Stimulated activated CD4-positive, alpha-beta T cell treated with anti-CD3 and anti-CD28 coated beads, TNF-alpha, amount 100 ng/mL, for 24 hours (primary cell): ENCODE data around the gene NT5DC1.
A peak's percentile ranks its signal among the peaks of the same experiment; 100 is the strongest.

Experiments used
- DNase-seq, 3 experiments: peaks; one replicate each; pipeline ENCODE4 v3.0.0-alpha.2; 2020; ENCODE audit warnings: low read depth in 3 of 3

Gene NT5DC1

DNA sequence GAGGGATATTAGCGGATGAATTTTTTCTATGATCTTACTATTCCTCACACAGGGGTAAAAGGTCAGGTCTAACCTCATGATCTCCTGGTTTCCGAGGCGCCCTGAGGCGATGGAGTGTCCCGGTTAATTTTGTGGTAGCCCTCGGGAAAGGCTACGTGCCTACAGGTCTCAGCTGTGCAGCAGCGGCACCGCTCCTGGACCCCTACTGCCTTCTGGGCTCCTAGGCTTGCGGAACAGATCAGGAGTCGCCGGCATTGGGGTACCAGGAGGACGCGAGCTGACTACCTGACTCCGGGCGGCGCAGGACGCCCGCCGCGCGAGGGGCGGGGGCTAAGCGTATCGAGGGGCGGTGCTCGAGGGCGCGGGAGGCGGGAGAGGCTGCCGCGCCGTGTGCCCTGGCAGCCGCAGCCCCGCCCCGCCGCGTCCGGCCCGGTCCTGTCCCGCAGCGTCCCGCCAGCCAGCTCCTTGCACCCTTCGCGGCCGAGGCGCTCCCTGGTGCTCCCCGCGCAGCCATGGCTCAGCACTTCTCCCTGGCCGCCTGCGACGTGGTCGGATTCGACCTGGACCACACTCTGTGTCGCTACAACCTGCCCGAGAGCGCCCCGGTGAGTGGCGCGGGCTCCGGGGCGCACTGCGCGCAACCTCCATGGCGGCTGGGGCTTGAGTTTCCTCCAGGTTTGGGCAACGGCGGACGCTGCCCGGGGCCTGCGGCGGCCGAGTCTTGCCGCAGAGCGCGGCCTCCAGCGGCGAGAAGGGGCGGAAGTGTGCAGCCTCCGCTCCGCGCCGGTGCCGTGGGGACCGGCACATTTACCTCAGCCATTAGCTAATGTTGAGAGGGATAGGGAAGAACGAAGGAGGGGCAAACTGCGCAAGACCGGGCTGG lies at the start of gene NT5DC1:
Gene NT5DC1, plus strand, starts transcription at position 435 of the 883 bp plus-strand sequence. Its CDS starts 78 bp downstream, at position 513.
- DNase-seq, result peak; percentile 68 to 85 (median 71)

- no peak for DNase-seq
Observed at GRCh38 chr6:116051244-116051643, 49.4 kb upstream of the NT5DC1 start.

DNA sequence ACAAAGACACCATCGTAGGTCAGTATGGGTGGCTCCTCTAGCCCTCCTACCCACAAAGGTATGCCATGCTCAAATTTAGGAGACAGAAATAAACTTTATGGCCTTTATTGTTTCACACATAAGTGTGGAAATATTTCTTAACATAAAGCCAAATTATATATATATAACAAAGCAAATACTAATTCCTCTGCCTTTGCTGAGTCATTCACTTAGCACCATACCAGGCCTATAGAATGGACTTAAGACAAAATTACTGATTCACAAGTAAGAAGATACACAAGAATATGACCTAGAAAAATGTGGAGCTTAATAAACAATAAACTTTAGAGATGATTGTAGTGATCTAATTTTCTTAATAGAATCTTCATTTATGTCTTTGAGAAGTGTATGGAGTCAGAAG lies 45.1 kb upstream of the NT5DC1 start:
- no peak for DNase-seq

DNA sequence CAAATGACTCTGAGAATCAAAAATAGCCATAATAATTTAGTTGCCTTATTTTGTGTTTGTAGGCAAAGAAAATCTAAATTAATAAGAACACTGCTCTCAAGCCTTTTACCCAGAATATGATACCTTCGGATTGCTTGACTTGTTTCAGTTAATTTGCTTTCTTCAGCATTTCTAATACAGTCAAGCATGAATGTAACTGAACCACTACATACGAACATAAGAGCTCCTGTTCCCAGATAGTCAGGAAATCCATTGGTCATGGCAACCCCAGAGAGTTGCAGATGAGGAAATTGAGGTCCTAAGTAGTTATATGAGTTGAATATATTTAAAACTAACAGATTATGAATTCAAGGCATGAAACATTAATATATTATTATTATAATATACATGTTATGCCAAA lies 42.9 kb upstream of the NT5DC1 start:
- no peak for DNase-seq

DNA sequence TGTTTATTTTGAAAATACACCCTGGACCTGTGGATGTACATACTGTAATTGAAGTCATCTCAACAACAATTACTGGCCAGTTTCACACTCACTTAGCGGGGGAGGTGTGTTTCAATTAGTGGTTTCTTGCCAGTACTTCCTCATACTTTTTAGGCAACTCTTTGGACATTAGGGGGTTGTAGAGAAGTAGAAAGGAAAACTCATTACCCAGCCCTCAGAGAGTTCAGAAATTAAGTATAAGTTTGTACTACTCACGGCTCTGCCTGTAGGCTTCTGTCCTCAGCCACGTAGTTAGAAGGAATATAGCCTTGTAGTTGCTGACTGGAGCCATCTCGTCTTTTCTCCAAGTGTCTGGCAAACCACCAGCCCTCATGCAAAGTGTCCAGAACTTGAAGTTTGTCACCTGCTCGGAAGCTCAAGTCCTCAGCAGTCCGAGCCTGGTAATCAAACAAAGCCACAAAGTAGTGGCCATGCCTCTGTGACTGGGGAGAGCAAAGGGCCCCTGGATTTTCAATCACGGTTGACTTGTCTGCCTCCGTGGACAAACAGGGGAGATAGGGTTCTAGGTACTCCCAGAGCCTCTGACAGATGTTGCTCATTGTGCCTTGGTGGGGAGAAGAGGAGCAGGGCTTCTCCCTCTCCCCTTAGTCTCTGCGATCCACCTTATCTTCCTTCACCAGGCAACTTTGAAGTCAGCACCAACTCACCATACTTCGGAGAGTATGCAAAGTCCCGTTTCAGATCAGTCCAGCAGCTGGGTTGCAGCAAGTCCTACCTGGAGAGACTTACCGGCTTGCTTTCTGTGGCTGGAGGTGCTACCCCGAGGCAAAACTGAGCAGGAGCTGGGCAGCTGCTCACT lies 40.7 kb upstream of the NT5DC1 start:
- DNase-seq, result no peak

- DNase-seq, result no peak
Observed at GRCh38 chr6:116060572-116061283, 39.9 kb upstream of the NT5DC1 start, which contains the start of gene FRK. Gene FRK (minus strand): TSS chr6:116060891. CDS start chr6:116060311, 580 bp downstream.

GRCh38 chr6:116062496-116062895 lies 38.2 kb upstream of the NT5DC1 start:
- no peak for DNase-seq

DNA sequence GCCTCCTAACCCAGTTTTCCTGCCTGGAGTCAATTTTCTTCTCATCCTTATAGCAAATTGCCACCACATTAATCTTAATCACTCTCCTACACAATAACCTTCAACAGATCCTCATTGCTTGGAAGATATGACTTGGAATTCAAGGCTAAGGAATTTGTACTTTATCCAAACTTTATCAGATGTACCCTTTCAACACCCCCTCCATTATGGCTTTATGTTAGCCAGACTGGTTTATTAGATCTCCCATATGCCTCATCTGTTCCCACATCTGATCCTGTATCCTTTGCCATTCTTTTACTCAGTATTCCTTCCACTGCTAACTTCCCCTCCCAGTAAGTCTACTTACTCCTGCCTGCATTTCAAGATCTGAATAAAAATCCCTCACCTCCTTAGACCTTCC lies 36.0 kb upstream of the NT5DC1 start:
- no peak for DNase-seq

- DNase-seq, result no peak
Observed at GRCh38 chr6:116066789-116067188, 33.9 kb upstream of the NT5DC1 start.

- DNase-seq, result no peak
Observed at GRCh38 chr6:116070101-116070500, 30.6 kb upstream of the NT5DC1 start.

DNA sequence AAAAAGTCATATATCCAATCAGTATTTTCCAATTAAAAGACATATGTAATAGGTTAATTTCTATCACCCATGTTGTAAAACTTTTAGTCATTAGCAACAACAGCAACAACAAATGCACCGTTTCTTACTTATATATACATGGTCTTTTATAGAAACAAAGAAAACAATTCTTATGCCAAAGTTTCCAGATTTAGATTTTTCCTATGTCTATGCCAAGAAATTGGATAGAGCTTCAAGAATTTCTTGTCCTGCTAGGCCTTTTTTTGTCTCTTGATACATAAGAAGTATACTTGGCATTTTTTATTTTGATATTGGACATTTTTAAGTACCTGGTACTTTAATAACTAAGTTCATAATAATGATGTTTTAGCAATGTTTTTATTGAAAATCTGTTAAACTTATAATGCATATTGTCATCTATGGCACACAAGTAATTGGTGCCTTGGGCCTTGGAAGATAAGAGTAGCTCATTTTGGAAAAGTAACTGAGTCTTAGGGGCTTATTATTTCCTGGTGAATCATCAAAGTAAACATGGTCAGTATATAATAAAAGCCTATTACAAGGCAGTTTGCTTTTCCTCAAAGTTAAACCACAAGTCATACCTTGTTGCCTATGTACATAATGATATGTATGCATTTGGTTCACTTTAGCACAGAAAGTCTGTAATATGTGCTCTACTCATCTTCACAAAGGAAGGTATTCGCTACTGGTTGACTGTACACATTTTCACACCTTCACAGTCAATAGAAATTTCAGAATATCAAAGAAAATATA lies 29.9 kb upstream of the NT5DC1 start:
- no peak for DNase-seq

DNA sequence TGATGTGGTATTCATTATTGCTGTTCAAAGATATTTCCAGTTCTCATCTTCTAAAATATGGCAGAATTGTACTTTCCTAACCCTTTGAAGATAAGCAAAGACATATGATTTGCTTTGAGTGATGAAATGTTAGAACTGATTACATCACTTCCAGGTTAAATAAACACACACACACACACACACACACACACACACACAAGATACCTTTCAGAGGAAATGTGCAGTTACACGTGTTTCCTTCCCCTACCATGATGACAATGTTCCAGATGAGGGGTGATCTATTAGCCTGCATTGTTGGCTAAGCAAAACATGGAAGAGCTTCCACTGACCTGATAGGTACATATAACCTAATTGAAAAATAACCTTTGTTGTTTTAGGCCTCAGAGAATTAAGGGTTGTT lies 28.3 kb upstream of the NT5DC1 start:
- no peak for DNase-seq

GRCh38 chr6:116073765-116074440 lies 26.8 kb upstream of the NT5DC1 start:
- no peak for DNase-seq

GRCh38 chr6:116074732-116075390 lies 25.8 kb upstream of the NT5DC1 start:
- no peak for DNase-seq

- no peak for DNase-seq
Observed at GRCh38 chr6:116078522-116078921, 22.1 kb upstream of the NT5DC1 start.

- no peak for DNase-seq
Observed at GRCh38 chr6:116078945-116079344, 21.7 kb upstream of the NT5DC1 start.

DNA sequence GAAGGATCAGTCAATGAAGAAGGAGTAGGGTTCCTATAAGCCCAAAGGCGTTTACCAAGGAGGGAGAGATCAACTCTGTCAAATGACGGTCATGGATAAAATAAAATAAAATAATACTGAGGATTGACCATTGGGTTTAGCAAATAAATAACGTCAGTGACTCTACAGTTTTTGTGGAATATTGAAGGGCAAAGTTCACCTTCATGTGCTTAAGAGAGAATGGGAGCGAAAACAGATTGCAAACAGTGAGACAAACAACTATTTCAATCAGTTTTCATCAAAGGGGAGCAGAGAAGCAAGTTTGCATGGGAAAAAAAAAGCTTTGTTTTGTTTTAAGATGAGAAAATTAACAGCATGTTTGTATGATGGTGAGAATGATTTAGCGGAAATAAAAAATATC lies 17.6 kb upstream of the NT5DC1 start:
- no peak for DNase-seq

DNA sequence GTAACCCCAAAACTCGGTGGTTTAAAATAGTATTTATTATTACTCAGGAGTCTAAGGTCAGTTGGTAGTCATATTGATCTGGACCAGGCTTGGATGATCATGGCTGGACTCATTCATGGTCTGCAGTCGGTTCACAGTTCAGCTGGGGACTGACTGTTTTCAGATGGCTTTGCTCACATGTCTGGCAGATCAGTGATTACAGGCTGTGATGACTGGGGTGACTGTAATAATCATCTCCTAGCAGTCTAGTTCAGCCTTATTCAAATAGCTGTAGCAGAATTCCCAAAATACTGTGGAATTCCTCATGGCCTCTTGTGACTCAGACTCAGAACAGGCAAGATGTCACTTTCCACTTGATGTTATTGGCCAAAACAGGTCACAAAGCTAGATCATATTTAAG lies 16.4 kb upstream of the NT5DC1 start:
- no peak for DNase-seq

DNA sequence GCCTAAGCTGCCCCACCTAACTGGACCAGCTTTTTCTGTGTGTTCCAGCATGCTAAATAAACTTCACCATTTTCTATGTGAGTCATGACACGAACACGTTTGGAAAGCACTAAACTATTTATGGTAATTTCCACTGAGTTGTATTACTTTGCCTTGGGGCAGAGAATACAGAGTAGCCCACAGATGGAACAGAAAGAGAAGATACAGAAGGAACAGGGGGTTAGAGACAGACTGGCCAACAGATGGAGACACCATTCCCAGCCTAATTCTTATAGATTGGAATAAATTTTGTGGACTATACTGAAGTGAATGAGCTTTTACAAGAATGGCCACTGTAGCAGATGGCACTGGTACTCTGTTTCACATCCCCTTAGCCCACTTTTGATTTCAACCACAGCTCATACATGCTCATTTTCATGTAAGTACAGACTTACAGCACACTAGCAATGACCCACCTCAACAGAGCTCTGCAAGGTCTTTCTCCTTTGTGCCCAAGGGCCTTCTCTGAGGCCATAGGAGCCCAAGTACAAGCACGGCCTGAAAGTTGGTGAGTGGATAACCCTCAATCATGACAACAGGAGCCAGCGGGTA lies 13.1 kb upstream of the NT5DC1 start:
- no peak for DNase-seq

DNA sequence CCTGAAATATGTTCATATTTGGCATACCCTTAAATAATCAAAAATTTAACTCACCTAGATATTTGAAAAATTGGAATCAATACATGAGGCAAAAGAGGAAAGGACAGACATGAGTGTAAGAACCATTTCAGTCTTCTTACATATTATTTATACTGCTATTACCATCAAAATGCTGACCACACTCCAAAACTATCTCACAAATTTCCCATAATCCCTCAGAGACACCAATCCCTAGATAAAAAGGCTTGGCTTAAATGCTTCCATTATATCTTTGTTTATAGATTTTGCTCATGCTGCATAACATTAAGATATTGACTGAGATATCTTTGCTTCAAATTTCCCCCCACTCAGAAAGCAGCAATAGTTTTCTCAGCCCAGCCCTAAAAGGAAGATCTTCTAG lies 11.7 kb upstream of the NT5DC1 start:
- no peak for DNase-seq
